CD4-positive, alpha-beta T cell treated with Interleukin-6 for 4 hours (primary cell): ENCODE data around the gene ELN.

Experiments
- DNase-seq: peaks from one replicate; pipeline ENCODE4 v3.0.0-alpha.2; 2020; ENCODE audit warnings: mixed read lengths

ELN gene

DNA sequence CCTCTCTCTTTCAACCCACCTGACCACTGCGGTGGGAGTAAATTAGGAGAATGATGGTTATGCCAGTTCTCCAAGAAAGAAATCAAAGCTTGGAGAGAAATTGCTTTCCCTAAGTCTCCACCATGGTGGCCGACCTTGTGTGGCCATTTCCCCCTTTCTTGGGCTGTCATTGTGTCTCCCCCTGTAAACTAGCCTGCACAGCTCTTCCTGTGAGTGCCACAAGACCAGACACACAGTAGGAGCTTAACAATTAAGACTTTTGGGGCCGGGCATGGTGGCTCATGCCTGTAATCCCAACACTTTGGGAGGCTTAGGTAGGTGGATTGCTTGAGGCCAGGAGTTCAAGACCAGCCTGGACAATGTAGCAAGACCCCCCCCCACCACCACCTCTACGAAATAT lies 36.7 kb downstream of the ELN start:
- DNase-seq = no peak

- no peak for DNase-seq
Observed at GRCh38 chr7:74066626-74067025, 38.7 kb downstream of the ELN start.

GRCh38 chr7:74068378-74069085 lies 40.6 kb downstream of the ELN start:
- no peak for DNase-seq

DNA sequence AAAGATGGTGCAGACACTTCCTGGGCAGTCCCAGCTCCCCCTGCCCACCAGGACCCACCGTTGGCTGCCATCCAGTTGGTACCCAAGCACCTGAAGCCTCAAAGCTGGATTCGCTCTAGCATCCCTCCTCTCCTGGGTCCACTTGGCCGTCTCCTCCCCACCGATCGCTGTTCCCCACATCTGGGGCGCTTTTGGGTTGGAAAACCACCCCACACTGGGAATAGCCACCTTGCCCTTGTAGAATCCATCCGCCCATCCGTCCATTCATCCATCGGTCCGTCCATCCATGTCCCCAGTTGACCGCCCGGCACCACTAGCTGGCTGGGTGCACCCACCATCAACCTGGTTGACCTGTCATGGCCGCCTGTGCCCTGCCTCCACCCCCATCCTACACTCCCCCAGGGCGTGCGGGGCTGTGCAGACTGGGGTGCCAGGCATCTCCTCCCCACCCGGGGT lies 41.1 kb downstream of the ELN start:
- no peak for DNase-seq

- no peak for DNase-seq
Observed at GRCh38 chr7:74069790-74070618, 42.0 kb downstream of the ELN start.

DNA sequence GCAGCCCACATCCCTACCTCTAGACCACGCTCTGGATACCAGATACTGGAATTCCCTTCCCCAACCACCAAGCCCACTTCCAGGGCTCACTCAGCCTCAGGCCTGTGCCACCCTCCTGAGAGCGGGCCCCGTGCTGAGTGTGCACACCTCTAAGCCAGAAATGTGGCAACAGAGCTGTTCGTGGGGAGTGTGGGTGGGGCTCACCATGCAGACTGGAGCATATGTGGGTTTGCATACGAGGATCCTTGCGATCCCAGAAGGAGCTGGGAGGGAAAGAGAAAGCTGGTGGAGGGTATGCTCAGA lies 42.6 kb downstream of the ELN start:
- DNase-seq = no peak

DNA sequence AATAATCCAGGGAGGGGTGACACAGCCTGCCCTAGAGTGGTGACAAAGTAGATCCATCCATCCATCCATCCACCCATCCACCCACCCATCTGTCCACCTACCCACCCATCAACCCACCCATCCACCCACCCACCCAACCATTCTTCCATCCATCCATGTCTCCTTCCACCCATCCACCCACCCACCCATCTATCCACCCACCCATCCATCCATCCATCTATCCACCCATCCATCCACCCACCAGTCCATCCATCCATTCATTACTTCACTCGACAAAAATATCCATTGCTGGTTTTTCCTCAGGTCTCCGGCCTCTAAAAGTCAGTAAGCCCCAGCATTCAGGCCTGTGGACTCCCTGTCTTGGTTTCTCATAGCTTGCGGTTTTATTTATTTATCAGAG lies 43.1 kb downstream of the ELN start:
- DNase-seq = no peak

DNA sequence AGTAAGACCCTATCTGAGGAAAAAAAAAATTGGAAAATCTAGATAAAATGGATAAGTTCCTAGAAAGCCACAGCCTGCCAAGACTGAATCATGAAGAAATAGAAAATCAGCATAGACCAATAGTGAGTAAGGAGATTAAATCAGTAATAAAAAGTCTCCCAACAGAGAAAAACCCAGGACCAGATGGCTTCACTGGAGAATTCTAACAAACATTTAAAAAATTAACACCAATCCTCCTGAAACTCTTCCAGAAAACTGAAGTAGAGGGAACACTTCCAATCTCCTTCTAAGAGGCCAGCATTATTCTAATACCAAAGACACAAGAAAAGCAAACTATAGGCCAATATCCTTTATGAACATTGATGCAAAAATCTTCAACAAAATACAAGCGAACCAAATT lies 46.8 kb downstream of the ELN start:
- DNase-seq = no peak

- DNase-seq = no peak
Observed at GRCh38 chr7:74078461-74078860, 50.5 kb downstream of the ELN start.

DNA sequence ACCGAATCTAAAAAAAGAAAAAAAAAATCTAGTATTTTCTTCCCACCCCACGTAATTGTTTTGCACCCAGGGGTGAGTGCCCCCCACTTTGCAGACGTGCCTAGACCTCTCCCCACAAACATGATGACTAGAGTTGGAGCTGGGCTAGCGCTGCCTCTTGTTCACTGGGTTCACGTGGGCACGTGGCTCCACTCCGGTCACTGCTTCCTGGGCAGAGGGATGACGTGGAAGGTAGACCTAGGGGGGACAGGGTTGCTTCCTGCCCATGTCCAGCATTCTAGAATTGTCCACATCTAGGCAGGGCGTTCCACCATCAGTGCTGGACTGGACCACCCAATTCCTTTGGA lies 54.8 kb downstream of the ELN start:
- no peak for DNase-seq

DNA sequence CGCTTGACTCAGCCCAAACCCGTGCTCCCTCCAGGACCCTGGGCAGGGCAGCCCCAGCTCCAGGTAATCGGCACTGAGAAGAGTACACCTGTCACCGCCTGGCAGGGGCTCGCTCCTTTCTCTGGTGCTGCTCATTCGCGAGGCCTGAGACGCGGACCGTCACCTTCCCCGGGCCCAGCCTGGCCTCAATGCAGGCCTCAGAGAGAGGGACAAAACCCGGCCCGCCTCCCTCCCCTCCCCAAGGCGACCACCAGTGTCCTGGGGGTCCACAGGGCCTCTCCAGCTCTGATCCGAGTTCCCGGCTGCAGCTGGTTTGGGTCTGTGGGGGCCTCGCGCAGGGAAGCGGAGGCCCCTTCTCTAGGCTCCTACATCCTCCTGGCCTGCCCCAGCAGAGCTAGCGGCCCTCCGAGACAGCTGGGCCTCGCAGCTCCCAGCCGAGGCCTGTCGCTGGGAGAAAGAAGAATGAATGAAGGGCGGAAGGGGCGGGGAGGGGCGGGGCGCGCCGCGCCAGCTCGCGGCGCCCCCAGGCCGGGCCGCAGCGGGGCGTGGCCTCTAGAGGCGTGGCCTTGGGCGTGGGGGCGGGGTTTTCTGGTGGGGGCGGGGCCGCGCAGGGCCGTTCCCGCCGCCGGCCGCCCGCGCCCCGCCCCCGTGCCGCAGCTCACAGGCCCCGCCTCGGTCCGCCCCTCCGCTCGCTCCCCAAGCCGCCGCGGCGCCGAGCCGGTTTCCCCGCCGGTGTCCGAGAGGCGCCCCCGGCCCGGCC lies 55.3 kb downstream of the ELN start, which contains the start of gene LIMK1:
LIMK1 (plus strand) TSS at position 688 of the 760 bp plus-strand sequence. CDS start 187 bp downstream, outside the sequence.
- DNase-seq = peak; percentile 84

DNA sequence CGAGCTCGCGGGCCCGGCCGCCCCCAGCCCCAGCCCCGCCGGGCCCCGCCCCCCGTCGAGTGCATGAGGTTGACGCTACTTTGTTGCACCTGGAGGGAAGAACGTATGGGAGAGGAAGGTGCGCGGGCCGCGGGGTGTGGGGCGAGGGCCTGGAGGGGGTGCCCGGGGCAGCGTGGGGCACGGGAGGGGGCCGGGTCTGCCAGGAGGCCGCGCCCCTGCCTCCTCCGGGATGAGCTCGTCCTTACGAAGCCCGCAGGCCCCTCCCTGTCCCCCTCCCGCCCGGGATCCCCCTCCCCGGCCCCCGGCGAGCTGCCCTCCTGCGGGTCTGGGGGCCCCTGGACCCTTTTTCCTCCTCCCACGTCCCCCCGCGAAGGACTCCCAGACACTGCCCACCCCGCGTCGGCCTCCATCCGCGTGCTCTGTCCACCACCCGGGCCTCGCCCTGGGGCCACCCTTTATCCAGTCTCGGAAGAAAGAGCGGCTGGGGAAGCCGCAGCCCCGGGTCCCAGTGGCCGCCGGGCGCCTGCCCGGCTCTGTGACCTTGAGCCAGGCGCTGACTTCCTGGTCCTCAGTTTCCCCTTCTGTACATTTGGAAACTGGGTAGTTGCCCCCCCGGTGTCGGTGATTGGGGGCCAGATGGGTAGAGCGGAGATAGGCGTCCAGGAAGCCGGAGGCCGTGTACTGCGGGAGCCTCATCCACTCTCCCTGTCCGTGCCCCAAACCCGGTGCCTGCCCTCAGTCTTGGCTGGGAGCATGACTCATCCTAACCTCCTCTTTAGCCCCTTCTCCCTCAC lies 56.2 kb downstream of the ELN start:
- peak; percentile 47 for DNase-seq

GRCh38 chr7:74084722-74085578 lies 57.0 kb downstream of the ELN start:
- no peak for DNase-seq

GRCh38 chr7:74087791-74088453 lies 59.9 kb downstream of the ELN start:
- DNase-seq = no peak

DNA sequence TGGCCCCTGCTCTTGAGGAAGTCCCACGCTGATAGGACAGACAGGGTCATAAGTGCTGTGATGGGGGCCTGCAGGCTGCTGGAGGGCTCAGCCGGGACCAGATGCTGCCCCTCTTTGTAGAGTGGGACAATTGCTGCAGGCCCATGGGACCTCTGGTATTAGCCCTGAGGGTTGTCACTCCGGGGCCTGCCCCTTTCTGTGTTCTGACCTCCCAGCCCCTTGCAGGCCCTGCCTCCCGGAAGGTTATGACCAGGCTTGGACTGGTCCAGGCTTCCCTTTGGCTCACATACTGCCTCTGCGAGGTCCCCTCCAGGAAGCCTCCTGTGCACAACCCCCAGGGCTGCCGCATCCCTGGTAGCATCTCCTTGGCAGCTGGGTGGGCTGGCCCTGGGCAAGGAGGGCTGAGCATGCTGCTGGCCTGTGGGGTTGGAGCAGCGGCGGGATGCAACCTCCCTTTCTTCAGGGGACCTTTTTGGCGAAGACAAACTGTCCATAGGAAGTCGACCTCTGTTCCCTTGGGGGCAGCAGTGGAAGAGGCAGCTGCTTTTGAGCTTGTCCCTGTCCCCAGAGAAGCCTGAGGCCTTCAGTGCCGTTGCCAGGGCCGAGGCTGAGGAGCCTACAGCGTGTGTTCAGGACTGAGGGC lies 64.5 kb downstream of the ELN start:
- no peak for DNase-seq

DNA sequence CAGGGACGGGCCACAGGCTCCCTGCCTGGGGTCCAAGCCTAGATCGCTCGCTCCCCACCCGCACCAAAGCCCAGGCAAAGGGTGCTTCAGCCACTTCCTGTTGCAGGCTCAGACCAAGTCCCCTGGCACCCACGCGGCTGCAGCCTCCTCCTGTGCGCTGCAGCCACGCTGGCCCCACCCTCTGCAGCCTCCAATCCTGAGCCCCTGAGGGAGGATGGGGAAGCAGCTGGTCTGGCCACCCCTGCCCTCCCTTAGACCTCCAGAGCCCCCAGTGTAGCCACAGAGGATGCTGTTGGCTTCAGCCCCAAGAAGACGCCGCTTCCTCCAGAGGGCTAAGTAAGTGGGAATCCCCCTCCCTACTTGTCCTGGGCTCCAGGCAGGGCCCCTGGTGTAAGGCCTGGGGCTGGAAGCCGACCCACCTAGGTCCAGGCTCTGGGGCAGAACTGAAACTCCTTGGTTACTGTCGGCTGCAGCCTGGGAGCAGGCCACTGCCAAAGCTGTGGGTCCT lies 65.0 kb downstream of the ELN start:
- no peak for DNase-seq

GRCh38 chr7:74093671-74094223 lies 65.8 kb downstream of the ELN start:
- no peak for DNase-seq

- peak; percentile 84 for DNase-seq
Observed at GRCh38 chr7:74094224-74095101, 66.5 kb downstream of the ELN start.

DNA sequence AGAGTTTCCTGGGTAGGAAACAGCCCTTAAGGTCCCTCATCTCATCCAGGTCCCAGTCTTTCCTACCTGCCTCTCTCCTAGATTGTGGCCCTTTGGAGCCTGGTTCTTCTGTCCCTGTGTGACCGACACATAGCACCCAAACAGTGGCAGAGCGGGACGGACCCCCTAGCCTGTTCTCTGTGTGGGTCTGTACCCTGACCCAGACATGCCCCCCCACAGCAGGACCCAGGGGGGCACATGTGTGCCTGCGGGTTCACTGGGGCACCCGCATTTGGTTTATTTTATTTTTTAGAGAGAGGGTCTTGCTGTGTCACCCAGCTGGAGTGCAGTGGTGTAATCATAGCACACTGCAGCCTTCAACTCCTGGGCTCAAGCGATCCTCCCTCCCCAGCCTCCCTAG lies 67.2 kb downstream of the ELN start:
- DNase-seq = no peak
